Bronchial epithelial cell (primary cell): ENCODE measurements around the gene TRPM5. TPM values are rescaled to one million over a fixed set of nuclear protein-coding genes. Genes with fewer than 3 reads are reported as not detected.

ENCODE experiments used
- DNase-seq: peaks from one replicate; pipeline ENCODE4 v3.0.0-alpha.2; 2010; ENCODE audit warnings: low read depth
- FAIRE-seq: peaks from 2 replicates; lab custom pipeline; 2011; peaks lifted over from hg19 to GRCh38; lab: Jason Lieb, UNC
- H3K27me3 ChIP-seq: 2 replicates; pipeline ENCODE4 v1.5.1; 2011; ENCODE audit warnings: low read length; ENCODE audit not compliant: control insufficient read depth, insufficient read depth
- H3K36me3 ChIP-seq: 2 replicates; pipeline ENCODE4 v1.5.1; 2011; ENCODE audit warnings: low read length; ENCODE audit not compliant: control insufficient read depth, insufficient read depth
- H3K4me3 ChIP-seq: 2 replicates; pipeline ENCODE4 v1.5.1; 2011; ENCODE audit warnings: mild to moderate bottlenecking, low read depth, low read length, control low read depth
- total RNA-seq: library from RNA; depleted of rRNA; stranded (reverse); fragments of >200 nt; gene quantifications from 2 replicates; pipeline ENCODE4 v1.2.1, GENCODE V29; 2014
- TF ChIP-seq, protein P1 (sequence below): IDR thresholded peaks from 2 replicates; pipeline ENCODE4 v1.5.1; 2011; ENCODE audit warnings: mild to moderate bottlenecking, moderate library complexity, low read length, control low read depth, inconsistent platforms; ENCODE audit not compliant: insufficient read depth, severe bottlenecking

Gene TRPM5
- total RNA-seq, 1 donor from 2014 or later, result not detected

DNA sequence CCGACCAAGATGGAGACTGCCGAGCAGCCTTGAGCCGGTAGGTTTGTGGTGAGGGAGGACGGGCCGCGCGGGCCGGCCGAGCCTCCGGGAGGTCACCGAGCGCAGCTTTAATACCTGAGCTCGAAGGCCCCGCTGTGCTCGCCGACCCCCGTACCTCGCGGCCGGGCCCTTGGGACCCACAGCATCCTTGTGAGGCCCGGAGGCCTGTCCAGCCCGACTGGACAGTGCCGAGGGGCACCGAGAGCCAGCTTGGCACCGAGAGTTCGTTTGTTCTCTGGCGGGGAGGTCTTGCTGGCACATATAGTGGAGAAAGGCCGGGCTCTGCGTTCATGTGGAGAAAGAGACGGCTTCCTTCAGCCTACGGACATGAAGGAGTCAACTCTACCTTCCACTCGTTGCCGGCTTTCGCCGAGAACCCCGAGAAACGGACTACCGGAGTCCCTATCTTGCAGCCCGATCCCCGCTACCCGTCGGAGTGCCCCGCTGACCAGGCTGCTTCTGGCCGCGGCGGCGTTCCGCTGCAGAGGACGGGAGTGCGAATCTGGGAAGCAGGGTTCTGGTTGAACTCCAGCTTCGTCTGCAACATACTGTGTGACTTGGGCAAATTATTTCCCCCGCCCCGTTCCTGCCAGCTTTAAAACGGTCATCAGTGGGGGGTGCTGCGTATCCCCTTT is 43.4 kb downstream of the TRPM5 start:
- peak overlapping the region; percentile 95 for H3K4me3 ChIP-seq
- DNase-seq, result no peak
- no peaks in the 10 kb centered on the region for H3K27me3 ChIP-seq
- TF ChIP-seq, protein P1, sequence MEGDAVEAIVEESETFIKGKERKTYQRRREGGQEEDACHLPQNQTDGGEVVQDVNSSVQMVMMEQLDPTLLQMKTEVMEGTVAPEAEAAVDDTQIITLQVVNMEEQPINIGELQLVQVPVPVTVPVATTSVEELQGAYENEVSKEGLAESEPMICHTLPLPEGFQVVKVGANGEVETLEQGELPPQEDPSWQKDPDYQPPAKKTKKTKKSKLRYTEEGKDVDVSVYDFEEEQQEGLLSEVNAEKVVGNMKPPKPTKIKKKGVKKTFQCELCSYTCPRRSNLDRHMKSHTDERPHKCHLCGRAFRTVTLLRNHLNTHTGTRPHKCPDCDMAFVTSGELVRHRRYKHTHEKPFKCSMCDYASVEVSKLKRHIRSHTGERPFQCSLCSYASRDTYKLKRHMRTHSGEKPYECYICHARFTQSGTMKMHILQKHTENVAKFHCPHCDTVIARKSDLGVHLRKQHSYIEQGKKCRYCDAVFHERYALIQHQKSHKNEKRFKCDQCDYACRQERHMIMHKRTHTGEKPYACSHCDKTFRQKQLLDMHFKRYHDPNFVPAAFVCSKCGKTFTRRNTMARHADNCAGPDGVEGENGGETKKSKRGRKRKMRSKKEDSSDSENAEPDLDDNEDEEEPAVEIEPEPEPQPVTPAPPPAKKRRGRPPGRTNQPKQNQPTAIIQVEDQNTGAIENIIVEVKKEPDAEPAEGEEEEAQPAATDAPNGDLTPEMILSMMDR, result no peak
- peaks cover 10% of the 10 kb centered on the region for H3K36me3 ChIP-seq
- no peak for FAIRE-seq

GRCh38 chr11:2400069-2400761 is 44.1 kb downstream of the TRPM5 start, which contains the start of gene TSSC4:
Gene TSSC4 (plus strand): TSS chr11:2400750. CDS start chr11:2402634, 1,884 bp downstream.
- Histone ChIP-seq H3K36me3 (peaks cover 16% of the 10 kb centered on the region), H3K4me3 (peak within 1 kb of the TSS; percentile 95), H3K27me3 (no peaks in the 10 kb centered on the region)
- DNase-seq (peak; percentile 99), FAIRE-seq (peak; percentile 94)
- TF ChIP-seq, protein P1, result peak; percentile 99

GRCh38 chr11:2399488-2400068 is 44.7 kb downstream of the TRPM5 start:
- H3K36me3 ChIP-seq, result peaks cover 19% of the 10 kb centered on the region
- FAIRE-seq (no peak), DNase-seq (no peak)
- H3K4me3 ChIP-seq, result peak overlapping the region; percentile 73
- H3K27me3 ChIP-seq, result no peaks in the 10 kb centered on the region
- TF ChIP-seq, protein P1, result no peak

DNA sequence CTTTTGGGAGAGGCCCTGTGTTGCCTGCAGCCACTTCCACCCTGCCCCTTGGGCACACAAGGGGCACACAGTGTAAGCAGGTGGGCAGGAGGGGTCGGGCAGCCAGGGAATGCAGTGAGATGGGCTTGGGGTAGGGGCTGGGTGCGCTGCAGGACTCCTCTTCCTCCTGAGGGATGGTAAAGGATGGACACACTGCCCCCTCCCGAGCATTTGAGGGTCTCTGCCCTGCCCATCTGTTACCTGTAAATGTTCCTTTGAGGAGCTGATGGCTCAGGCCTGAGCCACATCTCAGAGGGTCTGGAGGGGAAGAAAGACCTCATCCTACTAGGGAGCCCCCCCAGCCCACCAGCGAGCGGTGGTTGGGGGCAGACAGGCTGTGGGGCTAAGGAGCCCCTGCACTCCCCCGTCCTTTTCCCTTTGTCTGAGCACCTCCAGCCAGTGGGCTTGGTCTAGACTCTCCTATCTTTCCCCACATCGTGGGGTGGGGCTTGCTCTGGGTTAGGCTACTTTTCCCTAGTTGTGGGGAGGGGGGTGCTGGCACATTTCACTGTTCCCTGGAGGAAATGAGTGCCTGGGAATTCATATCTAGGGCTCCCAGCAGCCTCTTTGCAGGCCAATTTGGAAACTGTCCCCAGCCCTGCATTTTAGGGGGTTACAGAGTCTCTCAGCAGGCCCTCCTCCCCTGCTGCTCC is 45.5 kb downstream of the TRPM5 start:
- TF ChIP-seq, protein P1, result no peak
- no peaks in the 10 kb centered on the region for H3K27me3 ChIP-seq
- DNase-seq (no peak), FAIRE-seq (no peak)
- H3K36me3 ChIP-seq, result peaks cover 23% of the 10 kb centered on the region
- H3K4me3 ChIP-seq, result no peak overlapping the region

DNA sequence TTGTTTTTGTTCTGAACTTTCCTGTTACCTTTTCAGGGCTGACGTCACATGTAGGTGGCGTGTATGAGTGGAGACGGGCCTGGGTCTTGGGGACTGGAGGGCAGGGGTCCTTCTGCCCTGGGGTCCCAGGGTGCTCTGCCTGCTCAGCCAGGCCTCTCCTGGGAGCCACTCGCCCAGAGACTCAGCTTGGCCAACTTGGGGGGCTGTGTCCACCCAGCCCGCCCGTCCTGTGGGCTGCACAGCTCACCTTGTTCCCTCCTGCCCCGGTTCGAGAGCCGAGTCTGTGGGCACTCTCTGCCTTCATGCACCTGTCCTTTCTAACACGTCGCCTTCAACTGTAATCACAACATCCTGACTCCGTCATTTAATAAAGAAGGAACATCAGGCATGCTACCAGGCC is 47.3 kb downstream of the TRPM5 start:
- TF ChIP-seq, protein P1, result no peak
- FAIRE-seq (no peak), DNase-seq (no peak)
- Histone ChIP-seq H3K4me3 (no peak overlapping the region), H3K36me3 (peaks cover 31% of the 10 kb centered on the region), H3K27me3 (no peaks in the 10 kb centered on the region)
